SU-DHL-6 (cell line): ENCODE measurements around the gene STK40.

Experiments used
- H2AFZ ChIP-seq: fragments of 200-600 bp; sonication (generic); 2 replicates; pipeline ENCODE4 v1.6.1; 2014; ENCODE audit warnings: low read depth, mild to moderate bottlenecking, moderate library complexity, mixed read lengths, antibody characterized with exemption, low read length; ENCODE audit not compliant: severe bottlenecking
- H3F3A ChIP-seq: fragments of 200-600 bp; shearing (Covaris generic); 2 replicates; pipeline ENCODE4 v1.6.0; 2016; ENCODE audit warnings: antibody characterized with exemption, mild to moderate bottlenecking; ENCODE audit not compliant: insufficient read depth
- H3K27ac ChIP-seq: fragments of 200-600 bp; sonication (generic); 2 replicates; pipeline ENCODE4 v1.5.1; 2016; ENCODE audit warnings: low read depth, mild to moderate bottlenecking, low read length, moderate library complexity, mixed read lengths
- H3K27me3 ChIP-seq: fragments of 200-600 bp; sonication (generic), shearing (Covaris generic); 2 replicates; pipeline ENCODE4 v1.6.0; 2014; ENCODE audit warnings: mild to moderate bottlenecking, low read length
- H3K36me3 ChIP-seq: fragments of 200-600 bp; sonication (generic); 2 replicates; pipeline ENCODE4 v1.6.1; 2014; ENCODE audit warnings: mild to moderate bottlenecking, low read length, mixed read lengths
- H3K4me2 ChIP-seq: fragments of 300-600, 200-600 bp; shearing (Covaris generic), sonication (generic); 2 replicates; pipeline ENCODE4 v1.6.0; 2014; ENCODE audit warnings: low read length, low read depth, mild to moderate bottlenecking; ENCODE audit not compliant: poor library complexity, severe bottlenecking
- H3K4me3 ChIP-seq: fragments of 200-600 bp; sonication (generic); 2 replicates; pipeline ENCODE4 v1.5.1; 2014; ENCODE audit warnings: antibody characterized with exemption, low read length, mild to moderate bottlenecking, mixed read lengths; ENCODE audit not compliant: insufficient read depth, poor library complexity, severe bottlenecking
- H3K79me2 ChIP-seq: fragments of 200-600 bp; sonication (generic); 2 replicates; pipeline ENCODE4 v1.6.1; 2014; ENCODE audit warnings: mild to moderate bottlenecking, low read length, moderate library complexity; ENCODE audit not compliant: insufficient read depth
- H3K9ac ChIP-seq: fragments of 200-600 bp; sonication (generic); 2 replicates; pipeline ENCODE4 v1.7.0; 2014; ENCODE audit warnings: mild to moderate bottlenecking, low read length
- H3K9me2 ChIP-seq: fragments of 200-600 bp; sonication (generic); replicated peaks from 2 replicates; pipeline ENCODE4 v1.6.1; 2014; ENCODE audit warnings: low read length; ENCODE audit not compliant: insufficient read depth
- H3K9me3 ChIP-seq: fragments of 200-600 bp; sonication (generic); 2 replicates; pipeline ENCODE4 v1.6.1; 2014; ENCODE audit warnings: low read length, mixed read lengths; ENCODE audit not compliant: insufficient read depth
- H4K20me1 ChIP-seq: fragments of 200-600 bp; sonication (generic); 2 replicates; pipeline ENCODE4 v1.6.1; 2014; ENCODE audit warnings: low read depth, mild to moderate bottlenecking, antibody characterized with exemption, low read length, moderate library complexity, mixed read lengths
- CTCF ChIP-seq: fragments of 200-600 bp; sonication (generic); IDR thresholded peaks from one replicate; pipeline ENCODE4 v1.5.1; 2017; ENCODE audit warnings: antibody characterized with exemption, mild to moderate bottlenecking, low read length, moderate library complexity; ENCODE audit not compliant: insufficient read depth, poor library complexity, severe bottlenecking
- EZH2phosphoT487 ChIP-seq: fragments of 200-600 bp; sonication (generic), shearing (Covaris generic); conservative IDR thresholded peaks from 2 replicates; pipeline ENCODE4 v1.6.1; 2018; ENCODE audit warnings: mild to moderate bottlenecking, antibody characterized with exemption, low read length, moderate library complexity, mixed read lengths

Gene STK40

GRCh38 chr1:36377791-36378492 is 7.8 kb downstream of the STK40 start:
- H3K27ac ChIP-seq = peak overlapping the region; percentile 58

GRCh38 chr1:36372617-36373016 is 13.1 kb downstream of the STK40 start:
- Histone ChIP-seq H3K9me2 (no peaks in the 10 kb centered on the region), H4K20me1 (no peaks in the 10 kb centered on the region), H3K27me3 (no peaks in the 10 kb centered on the region), H3F3A (peaks cover 25% of the 10 kb centered on the region), H2AFZ (no peak overlapping the region), H3K27ac (peak overlapping the region; percentile 77), H3K4me3 (no peak overlapping the region), H3K9ac (peak overlapping the region; percentile 34; the same call in 1 of the 2 replicates), H3K9me3 (no peaks in the 10 kb centered on the region), H3K4me2 (peak overlapping the region; percentile 48), H3K79me2 (peaks cover 46% of the 10 kb centered on the region), H3K36me3 (no peaks in the 10 kb centered on the region)
- TF ChIP-seq CTCF (no peak), EZH2phosphoT487 (no peak)

More at GRCh38 chr1:36377791-36378492, 7.8 kb downstream of the STK40 start:
- no peaks in the 10 kb centered on the region for H3K27me3 ChIP-seq
- TF ChIP-seq EZH2phosphoT487 = no peak
- no peak for TF ChIP-seq CTCF
- no peaks in the 10 kb centered on the region for H4K20me1 ChIP-seq
- H3K4me2 ChIP-seq = no peak overlapping the region
- no peaks in the 10 kb centered on the region for H3K36me3 ChIP-seq
- no peaks in the 10 kb centered on the region for H3K9me2 ChIP-seq
- peak overlapping the region; percentile 0; the same call in 1 of the 2 replicates for H3K9ac ChIP-seq
- 0 out of 2 replicates have a peak, but pooled peaks cover 2% of the 10 kb centered on the region for H3F3A ChIP-seq
- H2AFZ ChIP-seq = no peak overlapping the region
- no peaks in the 10 kb centered on the region for H3K9me3 ChIP-seq
- H3K4me3 ChIP-seq = no peak overlapping the region
- peaks cover 78% of the 10 kb centered on the region for H3K79me2 ChIP-seq

- Histone ChIP-seq H3K4me2 (no peak overlapping the region), H3K9me3 (no peaks in the 10 kb centered on the region), H3K9ac (no peak overlapping the region), H3K27ac (peak overlapping the region; percentile 77), H3K4me3 (no peak overlapping the region), H2AFZ (no peak overlapping the region), H3K9me2 (no peaks in the 10 kb centered on the region), H3K79me2 (peaks cover 42% of the 10 kb centered on the region), H3K36me3 (no peaks in the 10 kb centered on the region), H4K20me1 (no peaks in the 10 kb centered on the region), H3K27me3 (no peaks in the 10 kb centered on the region), H3F3A (peaks cover 25% of the 10 kb centered on the region)
- no peak for TF ChIP-seq EZH2phosphoT487
- peak; percentile 87 for TF ChIP-seq CTCF
Measured at GRCh38 chr1:36369061-36369861, 16.5 kb downstream of the STK40 start.
